GM18508 (cell line): Measurements from ENCODE around the gene ACP1.

Experiments
- ATAC-seq: cut with Tn5 transposase; IDR thresholded peaks from one replicate; pipeline ENCODE4 v1.9.1; 2021; ENCODE audit warnings: moderate number of reproducible peaks; ENCODE audit not compliant: insufficient read depth, unreplicated experiment

The ACP1 gene

GRCh38 chr2:279366-279765 is 14.6 kb downstream of the ACP1 start:
- ATAC-seq, result no peak

GRCh38 chr2:279956-280649 is 15.4 kb downstream of the ACP1 start:
- ATAC-seq, result no peak

GRCh38 chr2:280650-281110 is 15.9 kb downstream of the ACP1 start:
- ATAC-seq, result no peak

DNA sequence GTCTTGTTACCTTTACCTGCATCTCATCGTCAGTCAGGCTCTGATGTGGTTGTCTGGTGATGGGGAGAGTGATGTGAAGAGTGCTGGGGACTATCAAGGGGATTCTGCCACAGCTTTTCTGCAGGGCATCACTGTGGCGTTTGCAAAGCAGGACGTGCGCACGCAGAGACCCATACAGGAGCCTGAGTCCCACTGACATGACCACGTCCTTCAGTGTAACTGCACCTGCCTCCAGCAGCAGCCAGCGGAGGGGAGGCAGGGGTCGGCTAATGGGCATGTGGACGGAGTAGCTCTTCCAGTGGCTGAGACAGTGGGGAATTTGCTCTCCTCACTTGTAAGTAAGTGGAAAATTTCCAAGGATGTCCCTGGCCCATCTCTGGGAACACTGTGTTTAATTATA is 16.6 kb downstream of the ACP1 start:
- ATAC-seq, result no peak

DNA sequence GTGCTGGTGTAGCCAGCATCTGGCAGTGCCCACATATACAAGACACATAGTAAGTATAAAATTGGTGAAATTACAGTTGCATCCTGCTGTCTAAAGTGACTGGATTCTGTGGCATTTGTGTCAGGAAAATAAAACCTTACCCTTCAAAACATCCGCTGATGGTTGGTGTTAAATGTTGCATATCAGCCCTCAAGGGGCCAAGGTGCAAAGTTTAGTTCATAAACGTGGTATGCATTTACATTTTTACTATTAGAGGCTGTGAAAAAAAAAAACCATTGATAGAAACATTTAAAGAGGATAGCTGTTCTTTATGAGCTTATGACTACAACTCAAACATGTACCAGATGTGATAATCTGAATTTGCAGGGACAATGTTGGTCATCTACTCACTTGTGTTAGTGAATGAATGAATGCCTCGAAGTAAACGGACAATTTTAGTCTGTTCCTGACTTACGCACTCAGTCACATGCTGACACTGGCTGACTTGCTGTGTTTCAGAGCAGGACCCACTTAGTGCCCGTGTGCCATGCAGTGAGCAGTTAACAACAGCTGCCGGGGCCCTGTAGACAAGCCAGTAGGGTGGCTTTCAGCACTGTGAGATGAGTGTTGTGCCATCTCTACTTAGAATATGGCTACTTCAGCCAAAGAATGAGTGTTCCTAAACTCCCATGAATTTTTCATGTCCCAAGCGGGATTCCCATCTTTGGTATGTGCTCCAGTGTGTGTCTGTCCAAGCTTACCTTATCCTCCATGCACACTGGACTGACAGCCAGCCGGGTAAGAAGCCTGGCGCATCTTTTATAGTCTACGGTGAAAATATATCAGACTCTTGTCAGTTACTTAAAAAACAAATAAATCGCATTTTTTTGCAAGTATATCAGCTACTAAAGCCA is 17.9 kb downstream of the ACP1 start:
- no peak for ATAC-seq

DNA sequence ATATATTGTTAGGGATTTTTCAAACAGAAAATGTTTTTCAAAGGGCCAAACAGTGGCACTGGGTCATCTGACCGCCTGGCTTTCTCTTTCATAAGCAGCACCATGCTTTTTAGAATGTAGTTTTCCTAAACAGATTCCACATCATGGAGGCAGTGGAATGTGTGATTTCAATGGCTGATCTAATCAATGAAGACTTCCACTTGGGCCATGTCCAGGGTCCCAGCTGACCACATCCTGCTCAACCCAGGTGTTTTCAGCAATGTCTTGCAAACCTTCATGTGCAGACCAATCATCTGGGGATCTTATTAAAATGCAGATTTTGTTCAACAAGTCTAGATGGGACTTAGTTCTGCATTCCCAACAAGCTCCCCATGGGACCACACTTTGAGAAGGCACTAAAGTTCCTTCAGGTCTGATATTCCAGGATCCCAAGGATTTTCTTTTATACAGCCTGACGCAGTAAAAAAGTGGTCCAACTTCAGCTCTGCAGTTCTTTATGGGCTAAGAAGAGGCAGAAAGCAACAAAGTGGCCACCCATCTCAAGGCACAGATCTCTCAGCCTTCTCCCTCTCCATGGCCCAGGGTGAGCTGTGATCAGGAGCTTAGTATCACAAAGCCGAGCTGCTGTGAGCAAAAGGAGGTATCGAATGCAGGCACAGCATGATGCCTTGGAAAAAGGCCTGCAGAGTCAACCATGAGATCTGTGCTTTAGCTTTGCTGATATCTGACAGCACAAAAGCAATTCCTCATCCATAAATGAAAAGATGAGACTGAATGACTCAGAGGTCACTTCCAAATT is 19.4 kb downstream of the ACP1 start:
- ATAC-seq, result no peak

DNA sequence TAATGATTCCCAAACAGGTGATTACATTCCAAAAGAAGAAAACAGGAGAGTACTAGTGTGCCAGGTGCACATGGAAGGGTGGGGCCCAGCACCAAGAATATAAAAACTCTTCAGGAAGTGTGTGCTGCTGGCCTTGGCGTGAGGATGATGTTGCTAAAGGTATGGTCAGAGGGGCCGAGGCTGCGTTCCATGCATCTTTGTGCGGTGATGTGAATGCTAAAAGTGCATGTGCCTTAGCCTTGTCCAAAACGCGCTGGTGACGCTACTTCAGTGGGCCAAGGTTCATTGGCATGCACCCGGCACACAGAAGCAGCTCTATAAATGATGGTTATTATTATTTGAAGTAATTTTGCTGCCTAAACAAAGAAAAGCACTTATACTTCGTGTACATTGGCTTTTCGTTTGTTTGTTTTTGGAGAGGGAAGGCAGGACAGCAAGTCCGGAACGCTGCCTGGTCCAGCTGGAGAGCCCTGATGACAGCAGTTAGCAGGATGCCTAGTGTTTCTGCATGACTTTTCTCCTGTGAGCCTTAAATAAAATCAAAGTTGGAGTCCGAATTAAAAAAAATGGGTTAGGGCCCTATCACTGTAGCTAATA is 20.2 kb downstream of the ACP1 start:
- ATAC-seq, result no peak

DNA sequence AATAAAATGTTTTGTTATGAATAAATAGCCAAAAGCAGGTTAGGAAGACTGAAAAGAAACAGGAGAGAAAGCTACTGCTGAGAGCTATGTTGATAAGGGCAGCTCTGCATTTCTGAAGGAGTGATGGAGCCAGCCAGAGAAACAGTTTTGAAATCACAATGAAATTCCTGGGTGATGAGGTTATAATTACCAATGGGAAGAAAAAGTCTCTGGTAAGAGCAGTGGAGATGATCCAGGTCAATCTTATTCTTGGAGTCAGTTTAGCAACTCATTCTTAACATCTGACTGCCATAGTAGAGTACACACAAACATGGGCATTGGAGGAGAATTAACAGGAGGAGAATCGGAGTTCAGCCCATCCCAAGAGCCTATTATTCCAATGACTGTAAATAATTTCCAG is 20.8 kb downstream of the ACP1 start:
- no peak for ATAC-seq

DNA sequence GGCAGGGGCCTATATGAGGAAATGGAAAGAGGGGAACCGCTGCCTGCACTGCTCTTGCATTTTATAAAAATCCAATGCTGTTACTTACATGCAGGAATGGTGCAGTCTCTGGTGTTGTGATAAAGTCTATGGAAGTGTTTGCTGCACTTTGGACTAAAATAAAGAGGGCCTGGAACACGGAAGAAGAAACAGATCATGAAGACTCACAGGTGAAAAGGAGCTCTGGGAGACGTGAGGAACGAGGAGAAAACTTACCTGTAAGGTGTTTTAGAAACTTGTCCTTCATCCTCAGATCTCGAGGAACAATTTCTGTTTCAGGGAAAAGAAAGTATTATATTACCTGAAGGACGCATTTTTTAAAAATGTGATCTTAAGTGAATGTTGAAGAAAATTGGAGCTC is 21.3 kb downstream of the ACP1 start:
- no peak for ATAC-seq

DNA sequence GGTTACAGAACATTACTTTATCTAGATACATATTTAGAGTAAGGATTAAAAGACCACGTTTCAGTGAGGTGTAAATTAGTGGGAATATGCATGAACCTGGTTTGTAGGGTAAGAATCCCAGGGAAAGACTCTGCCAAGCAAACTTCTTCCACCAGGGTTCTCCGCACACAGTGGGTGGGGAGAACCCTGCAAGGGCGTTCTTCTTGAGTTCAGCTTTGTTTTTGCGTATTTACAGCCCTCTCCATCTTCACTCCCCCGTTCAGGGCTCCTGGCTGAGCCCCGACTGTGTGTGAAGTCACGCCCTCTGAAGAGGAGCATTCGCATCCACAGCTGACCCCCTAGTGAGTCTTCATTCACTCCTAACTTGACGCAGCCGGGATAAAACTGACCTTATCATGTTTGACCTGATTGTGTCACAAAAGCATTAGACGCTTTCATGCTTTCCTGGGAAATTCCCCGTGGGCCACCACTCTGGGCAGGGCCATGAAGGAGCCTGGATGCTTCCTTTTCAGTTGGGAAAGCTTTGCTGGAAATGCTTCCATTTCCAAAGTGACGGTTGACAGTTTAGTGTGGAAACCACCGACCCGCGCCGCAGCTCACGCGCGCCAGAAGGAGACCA is 22.1 kb downstream of the ACP1 start:
- no peak for ATAC-seq

- no peak for ATAC-seq
These were observed 22.7 kb downstream of the ACP1 start for GRCh38 chr2:287471-287885.

DNA sequence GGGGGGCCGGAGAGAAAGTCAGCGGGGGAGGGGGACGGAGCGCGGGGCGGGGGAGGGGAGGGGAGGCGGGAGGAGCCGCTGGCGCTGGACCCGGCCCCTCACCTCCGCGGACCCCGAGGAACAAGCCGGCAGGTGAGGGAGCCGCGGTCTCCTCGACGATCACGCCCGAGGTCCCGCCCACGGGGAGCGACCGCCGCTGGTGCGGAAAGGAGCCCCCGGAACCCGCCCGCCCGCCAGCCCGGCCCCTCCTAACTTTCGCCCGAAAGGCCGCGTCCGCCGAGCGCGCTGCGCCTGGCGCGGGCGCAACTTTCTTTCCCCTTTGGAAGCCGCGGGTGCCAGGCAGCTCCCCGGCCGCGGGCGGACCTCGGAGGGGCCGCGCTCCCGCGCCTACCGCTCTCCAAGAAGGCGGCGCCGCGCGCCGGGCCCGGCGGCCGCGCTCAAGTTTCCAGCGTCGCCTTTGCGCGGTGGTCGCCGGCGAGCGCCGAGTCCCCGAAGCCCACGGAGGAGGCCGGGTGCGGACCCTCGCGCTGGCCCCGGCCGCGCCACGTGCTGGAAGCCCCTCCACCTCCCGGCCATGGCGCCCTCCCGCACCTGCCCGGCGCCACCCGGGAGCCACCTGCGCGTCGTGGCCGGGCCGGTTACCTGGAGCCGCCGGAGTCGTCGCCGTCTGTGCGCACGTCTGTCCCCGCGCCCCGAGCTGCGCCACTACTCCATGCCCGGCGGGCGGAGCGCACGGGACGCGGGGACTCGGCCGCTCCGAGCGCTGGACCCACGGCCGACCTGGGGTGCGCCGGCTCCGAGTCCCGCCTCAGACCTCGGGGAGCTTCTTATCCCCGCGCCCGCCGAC is 23.4 kb downstream of the ACP1 start, which contains the start of gene ALKAL2:
Gene ALKAL2 (minus strand): TSS at position 181 of the 847 bp plus-strand sequence. CDS start 256 bp downstream, outside the sequence.
- no peak for ATAC-seq

DNA sequence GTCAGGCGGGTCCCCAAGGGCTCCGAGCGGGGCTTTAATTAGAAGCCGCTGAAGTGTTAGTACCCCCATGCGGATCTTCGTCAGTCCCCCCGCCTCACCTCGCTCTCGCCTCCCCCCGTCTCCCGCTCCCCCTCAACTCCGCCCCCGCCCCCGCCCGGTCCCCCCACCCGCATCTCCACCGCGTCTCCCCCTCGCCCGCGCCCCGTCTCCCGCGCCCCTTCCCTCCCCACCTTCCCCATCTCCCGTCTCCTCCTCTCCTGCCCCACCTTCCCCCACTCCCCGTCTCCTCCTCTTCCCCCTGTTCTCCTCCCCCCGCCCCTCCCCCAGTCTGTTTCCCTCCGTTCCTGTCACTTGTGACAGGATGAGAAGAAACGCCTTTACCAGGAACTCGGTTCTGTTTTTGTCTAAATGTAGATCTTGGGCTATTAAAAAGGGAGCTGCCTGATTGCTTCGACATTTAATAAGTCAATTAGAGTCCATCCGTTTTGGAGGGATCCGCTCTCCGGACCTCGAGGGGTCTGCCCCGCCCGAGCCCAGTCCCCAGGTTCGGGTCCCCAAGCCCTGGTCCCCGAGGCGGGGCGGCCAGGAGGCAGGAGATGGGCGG is 24.1 kb downstream of the ACP1 start:
- ATAC-seq, result no peak

- ATAC-seq, result no peak
These were observed 24.8 kb downstream of the ACP1 start for GRCh38 chr2:289362-290089.

GRCh38 chr2:290090-290722 is 25.5 kb downstream of the ACP1 start:
- no peak for ATAC-seq

GRCh38 chr2:295090-295489 is 30.3 kb downstream of the ACP1 start:
- ATAC-seq, result no peak

DNA sequence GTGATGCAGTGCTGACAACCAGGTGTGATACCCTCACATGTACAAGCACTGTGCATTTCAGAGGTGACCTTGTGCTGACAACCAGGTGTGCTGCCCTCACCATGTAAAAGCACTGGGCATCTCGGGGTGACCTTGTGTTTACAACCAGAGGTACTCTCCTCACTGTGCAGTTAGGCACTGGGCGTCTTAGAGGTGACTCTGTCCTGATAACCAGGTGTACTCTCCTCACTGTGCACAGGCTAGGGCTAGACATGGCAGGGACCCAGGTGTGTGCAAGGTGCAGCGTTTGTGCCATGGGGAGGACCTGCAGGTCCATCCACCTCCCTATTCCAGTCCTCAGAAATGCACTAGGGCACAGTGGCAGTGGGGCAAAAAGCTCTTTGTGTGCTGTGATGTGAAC is 31.6 kb downstream of the ACP1 start:
- ATAC-seq, result no peak
